Liver (tissue), 3 donors: ENCODE data around the gene NEB.
"Not testable (repeated sequence)": the region's sequence is repeated elsewhere in the genome, so short reads cannot be mapped to it uniquely, and the experiment has no call there.

Source experiments
- EGR1 ChIP-seq, 2 donors: IDR thresholded peaks; 2 replicates each; pipeline ENCODE4 v1.6.1; 2016 to 2018; ENCODE audit warnings: antibody characterized with exemption in 2 of 2, low read depth in 2 of 2
- FOXA1 ChIP-seq: IDR thresholded peaks from 2 replicates; pipeline ENCODE4 v1.6.1; 2016; ENCODE audit warnings: antibody characterized with exemption
- HNF4A ChIP-seq, 2 donors: conservative IDR thresholded peaks; 2 replicates each; pipeline ENCODE4 v1.6.1; 2016; ENCODE audit warnings: antibody characterized with exemption in 2 of 2, mild to moderate bottlenecking in 2 of 2
- JUND ChIP-seq, 2 donors: IDR thresholded peaks; 2 replicates each; pipeline ENCODE4 v1.6.1; 2016; ENCODE audit warnings: antibody characterized with exemption in 2 of 2
- MAX ChIP-seq: IDR thresholded peaks from 2 replicates; pipeline ENCODE4 v1.6.1; 2016; ENCODE audit warnings: antibody characterized with exemption
- NR2F2 ChIP-seq: IDR thresholded peaks from 2 replicates; pipeline ENCODE4 v1.6.1; 2016; ENCODE audit warnings: antibody characterized with exemption
- RAD21 ChIP-seq, 2 donors: IDR thresholded peaks; 2 replicates each; pipeline ENCODE4 v1.6.1; 2016; ENCODE audit warnings: antibody characterized with exemption in 2 of 2, mild to moderate bottlenecking in 2 of 2
- REST ChIP-seq: IDR thresholded peaks from 2 replicates; pipeline ENCODE4 v1.6.1; 2016; ENCODE audit warnings: antibody characterized with exemption, mild to moderate bottlenecking
- RXRA ChIP-seq, 2 donors: IDR thresholded peaks; 2 replicates each; pipeline ENCODE4 v1.6.1; 2017 to 2018; ENCODE audit warnings: antibody characterized with exemption in 2 of 2, mild to moderate bottlenecking in 1 of 2
- SP1 ChIP-seq: IDR thresholded peaks from 2 replicates; pipeline ENCODE4 v1.6.1; 2018; ENCODE audit warnings: antibody characterized with exemption, mild to moderate bottlenecking
- TAF1 ChIP-seq: conservative IDR thresholded peaks from 2 replicates; pipeline ENCODE4 v1.6.1; 2016; ENCODE audit warnings: antibody characterized with exemption, mild to moderate bottlenecking
- YY1 ChIP-seq: IDR thresholded peaks from 2 replicates; pipeline ENCODE4 v1.6.1; 2016; ENCODE audit warnings: antibody characterized with exemption, mild to moderate bottlenecking
- ZBTB33 ChIP-seq: IDR thresholded peaks from 2 replicates; pipeline ENCODE4 v1.6.1; 2016; ENCODE audit warnings: antibody characterized with exemption
- TF ChIP-seq, protein P1 (sequence below): fragments of 150-350 bp; IDR thresholded peaks from 2 replicates; pipeline ENCODE4 v1.5.1; 2017; ENCODE audit warnings: improper control_type of control experiment, low read depth, low read length; ENCODE audit not compliant: missing input control
- donor health status: healthy.
- donor health status: healthy.

DNA sequence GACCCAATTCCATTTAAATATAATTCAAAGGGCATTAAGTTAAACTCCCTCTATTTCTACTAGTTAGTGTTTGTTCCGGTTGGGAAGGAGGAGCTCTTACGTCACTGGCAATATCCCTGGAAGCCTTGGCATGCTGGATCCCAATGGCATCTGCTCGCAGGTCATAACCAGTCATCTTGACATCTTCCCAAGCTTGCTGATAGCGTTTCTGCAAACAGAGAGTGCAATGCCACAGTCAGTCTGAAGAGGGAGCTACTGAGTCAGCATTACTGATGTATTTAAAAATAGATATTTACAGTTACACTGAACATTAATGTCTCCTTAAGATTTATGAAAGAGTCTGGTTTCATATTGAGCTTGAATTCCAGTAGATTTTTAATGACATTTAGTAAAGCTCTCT, 153.6 kb downstream of the NEB start:
- TF ChIP-seq, protein P1, sequence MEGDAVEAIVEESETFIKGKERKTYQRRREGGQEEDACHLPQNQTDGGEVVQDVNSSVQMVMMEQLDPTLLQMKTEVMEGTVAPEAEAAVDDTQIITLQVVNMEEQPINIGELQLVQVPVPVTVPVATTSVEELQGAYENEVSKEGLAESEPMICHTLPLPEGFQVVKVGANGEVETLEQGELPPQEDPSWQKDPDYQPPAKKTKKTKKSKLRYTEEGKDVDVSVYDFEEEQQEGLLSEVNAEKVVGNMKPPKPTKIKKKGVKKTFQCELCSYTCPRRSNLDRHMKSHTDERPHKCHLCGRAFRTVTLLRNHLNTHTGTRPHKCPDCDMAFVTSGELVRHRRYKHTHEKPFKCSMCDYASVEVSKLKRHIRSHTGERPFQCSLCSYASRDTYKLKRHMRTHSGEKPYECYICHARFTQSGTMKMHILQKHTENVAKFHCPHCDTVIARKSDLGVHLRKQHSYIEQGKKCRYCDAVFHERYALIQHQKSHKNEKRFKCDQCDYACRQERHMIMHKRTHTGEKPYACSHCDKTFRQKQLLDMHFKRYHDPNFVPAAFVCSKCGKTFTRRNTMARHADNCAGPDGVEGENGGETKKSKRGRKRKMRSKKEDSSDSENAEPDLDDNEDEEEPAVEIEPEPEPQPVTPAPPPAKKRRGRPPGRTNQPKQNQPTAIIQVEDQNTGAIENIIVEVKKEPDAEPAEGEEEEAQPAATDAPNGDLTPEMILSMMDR: not testable (repeated sequence)
- TF ChIP-seq SP1; REST; YY1; MAX; RXRA (IDR thresholded peaks at IDR 0.05); HNF4A (conservative IDR thresholded peaks at IDR 0.05); RAD21 (IDR thresholded peaks at IDR 0.05); TAF1; FOXA1; JUND (IDR thresholded peaks at IDR 0.05); NR2F2; EGR1 (IDR thresholded peaks at IDR 0.05; ENCODE audit: low read depth in 2 of 2); ZBTB33: not testable (repeated sequence)
